Smooth muscle cell (in vitro differentiated cells): ENCODE data around the gene UBN2. TPM values are rescaled to one million over a fixed set of nuclear protein-coding genes. Genes with fewer than 3 reads are reported as not detected.
"Not testable (repeated sequence)": the region's sequence is repeated elsewhere in the genome, so short reads cannot be mapped to it uniquely, and the experiment has no call there.

ENCODE experiments used
- DNase-seq: peaks from one replicate; lab custom pipeline; 2025; ENCODE audit not compliant: unreplicated experiment; lab: John Stamatoyannopoulos, UW
- H2AFZ ChIP-seq: fragments of 200-600 bp; sonication (generic); 2 replicates; pipeline ENCODE4 v1.6.0; 2016; ENCODE audit warnings: antibody characterized with exemption, low read depth, mild to moderate bottlenecking
- H3F3A ChIP-seq: fragments of 200-600 bp; sonication (generic); 2 replicates; pipeline ENCODE4 v1.6.0; 2017; ENCODE audit warnings: antibody characterized with exemption, low read depth
- H3K27ac ChIP-seq: fragments of 200-600 bp; sonication (generic); 2 replicates; pipeline ENCODE4 v1.5.1; 2016; ENCODE audit warnings: low read depth, mild to moderate bottlenecking
- H3K27me3 ChIP-seq: fragments of 200-600 bp; sonication (generic); 2 replicates; pipeline ENCODE4 v1.6.1; 2016; ENCODE audit warnings: low read depth, mild to moderate bottlenecking
- H3K36me3 ChIP-seq: fragments of 200-600 bp; sonication (generic); 2 replicates; pipeline ENCODE4 v1.5.1; 2016; ENCODE audit warnings: low read depth
- H3K4me1 ChIP-seq: fragments of 200-600 bp; sonication (generic); 2 replicates; pipeline ENCODE4 v1.5.1; 2016; ENCODE audit warnings: low read depth
- H3K4me2 ChIP-seq: fragments of 200-600 bp; sonication (generic); 2 replicates; pipeline ENCODE4 v1.6.0; 2016; ENCODE audit warnings: mild to moderate bottlenecking
- H3K4me3 ChIP-seq: fragments of 200-600 bp; sonication (generic); 2 replicates; pipeline ENCODE4 v1.5.1; 2016; ENCODE audit warnings: mild to moderate bottlenecking
- H3K79me2 ChIP-seq: fragments of 200-600 bp; sonication (generic); 2 replicates; pipeline ENCODE4 v1.6.0; 2016; ENCODE audit warnings: low read depth, mild to moderate bottlenecking
- H3K9ac ChIP-seq: fragments of 200-600 bp; sonication (generic); 2 replicates; pipeline ENCODE4 v1.6.0; 2016; ENCODE audit warnings: low read depth
- H3K9me3 ChIP-seq: fragments of 200-600 bp; sonication (generic); replicated peaks from 2 replicates; pipeline ENCODE4 v1.5.1; 2016; ENCODE audit warnings: low read depth
- H4K20me1 ChIP-seq: fragments of 200-600 bp; sonication (generic); 2 replicates; pipeline ENCODE4 v1.6.0; 2016; ENCODE audit warnings: low read depth
- CTCF ChIP-seq: fragments of 200-600 bp; sonication (generic); IDR thresholded peaks from 2 replicates; pipeline ENCODE4 v1.5.1; 2017; ENCODE audit warnings: borderline replicate concordance, mild to moderate bottlenecking, antibody characterized with exemption; ENCODE audit not compliant: insufficient read depth, poor library complexity, severe bottlenecking
- WGBS: methylation state at CpG from one replicate; pipeline ENCODE4 v1.1.7; 2016; ENCODE audit warnings: low lambda C conversion rate; 5-methylcytosine and 5-hydroxymethylcytosine counted together
- polyA plus RNA-seq: library from polyadenylated mRNA; unstranded; fragments of >200 nt; fragmentation: Nextera tagmentation; extraction: Ambion mirVana; gene quantifications from 2 replicates; pipeline ENCODE4 v1.2.1, GENCODE V29; 2016
- total RNA-seq: library from RNA; depleted of rRNA; stranded (reverse); fragments of >200 nt; gene quantifications from 2 replicates; pipeline ENCODE4 v1.2.3, GENCODE V29; 2014

UBN2 gene
- total and polyA plus RNA-seq, 2 experiments from 2014 or later = 2.5 to 13.4 TPM

DNA sequence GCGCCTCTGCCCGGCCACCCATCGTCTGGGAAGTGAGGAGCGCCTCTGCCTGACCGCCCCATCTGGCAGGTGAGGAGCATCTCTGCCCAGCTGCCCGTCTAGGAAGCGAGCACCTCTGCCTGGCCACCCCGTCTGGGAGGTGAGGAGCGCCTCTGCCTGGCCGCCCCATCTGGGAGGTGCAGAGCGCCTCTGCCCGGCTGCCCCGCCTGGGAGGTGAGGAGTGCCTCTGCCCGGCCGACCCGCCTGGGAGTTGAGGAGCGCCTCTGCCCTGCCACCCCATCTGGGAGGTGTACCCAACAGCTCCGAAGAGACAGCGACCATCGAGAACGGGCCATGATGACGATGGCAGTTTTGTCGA is 4.9 kb upstream of the UBN2 start:
- not testable (repeated sequence) for H2AFZ ChIP-seq, H3K27me3 ChIP-seq, H3K4me1 ChIP-seq, DNase-seq, H3K27ac ChIP-seq, H3K9me3 ChIP-seq, H3K4me3 ChIP-seq, H4K20me1 ChIP-seq, H3K79me2 ChIP-seq, H3K4me2 ChIP-seq, H3F3A ChIP-seq, H3K9ac ChIP-seq, H3K36me3 ChIP-seq
- WGBS = 98% methylated on average over 21 of the region's 23 CpGs

GRCh38 chr7:139226988-139227488 is 4.0 kb upstream of the UBN2 start:
- whole genome bisulfite sequencing = 95% methylated on average over 8 of the region's 8 CpGs
- H3K79me2 ChIP-seq, H3F3A ChIP-seq, H3K4me1 ChIP-seq, H4K20me1 ChIP-seq, H3K4me2 ChIP-seq, H3K9me3 ChIP-seq, H3K9ac ChIP-seq, DNase-seq, H3K27ac ChIP-seq, H3K36me3 ChIP-seq, H3K4me3 ChIP-seq, H2AFZ ChIP-seq, H3K27me3 ChIP-seq: not testable (repeated sequence)

- no peak for DNase-seq
- Histone ChIP-seq H3K9me3 (no peaks in the 10 kb centered on the region), H2AFZ (peak overlapping the region; percentile 98), H3F3A (no peaks in the 10 kb centered on the region), H3K4me3 (peak overlapping the region; percentile 96), H3K27ac (peak overlapping the region; percentile 89), H3K79me2 (peaks cover 33% of the 10 kb centered on the region), H3K9ac (no peak overlapping the region), H3K4me2 (peak overlapping the region; percentile 99), H4K20me1 (peaks cover 33% of the 10 kb centered on the region), H3K27me3 (no peaks in the 10 kb centered on the region), H3K4me1 (peaks cover 14% of the 10 kb centered on the region), H3K36me3 (no peaks in the 10 kb centered on the region)
- no peak for TF ChIP-seq CTCF
- WGBS = 73% methylated on average over 8 of the region's 8 CpGs
Observed at GRCh38 chr7:139230023-139230422, 1.0 kb upstream of the UBN2 start.

GRCh38 chr7:139230484-139230773 is 608 bp upstream of the UBN2 start:
- peaks cover 14% of the 10 kb centered on the region for H3K4me1 ChIP-seq
- DNase-seq = no peak
- peaks cover 37% of the 10 kb centered on the region for H3K79me2 ChIP-seq
- peak overlapping the region; percentile 96 for H3K4me3 ChIP-seq
- peak overlapping the region; percentile 99 for H3K4me2 ChIP-seq
- TF ChIP-seq CTCF = no peak
- H4K20me1 ChIP-seq = peaks cover 37% of the 10 kb centered on the region
- H3K9me3 ChIP-seq = no peaks in the 10 kb centered on the region
- 2% methylated on average over 12 of the region's 12 CpGs for WGBS
- H3K27ac ChIP-seq = peak overlapping the region; percentile 89
- H3K36me3 ChIP-seq = no peaks in the 10 kb centered on the region
- H3K9ac ChIP-seq = peak overlapping the region; percentile 91
- H3F3A ChIP-seq = no peaks in the 10 kb centered on the region
- no peaks in the 10 kb centered on the region for H3K27me3 ChIP-seq
- peak overlapping the region; percentile 98 for H2AFZ ChIP-seq
